Activated T-cell treated with anti-CD3 and anti-CD28 coated beads, Interleukin-2, amount 50 U/mL, for 72 hours (primary cell): ENCODE data around the gene MC2R. TPM values are rescaled to one million over a fixed set of nuclear protein-coding genes. Genes with fewer than 3 reads are reported as not detected.

ENCODE experiments used
- ATAC-seq, 2 donors: fragments of 150-1000 bp; cut with Tn5 transposase; replicated peaks in 1 of 2; 2 replicates each; pipeline ENCODE4 v1.10.0; 2021; ENCODE audit warnings: moderate library complexity in 2 of 2, mild to moderate bottlenecking in 1 of 2
- DNase-seq, 2 donors: peaks; one replicate each; pipeline ENCODE4 v3.0.0; 2021 to 2022; ENCODE audit warnings: mixed read lengths in 1 of 2
- H3K27ac Mint-ChIP-seq: one replicate; pipeline ENCODE4 v1.8.0; 2022; ENCODE audit warnings: mild to moderate bottlenecking, moderate library complexity, mixed read lengths
- H3K27me3 Mint-ChIP-seq: one replicate; pipeline ENCODE4 v1.8.0; 2022; ENCODE audit warnings: low read depth, mixed read lengths
- H3K36me3 Mint-ChIP-seq, 2 donors: one replicate each; pipeline ENCODE4 v1.8.0; 2022; ENCODE audit warnings: mixed read lengths in 2 of 2, mild to moderate bottlenecking in 1 of 2; ENCODE audit not compliant: insufficient read depth in 2 of 2
- H3K4me1 Mint-ChIP-seq: one replicate; pipeline ENCODE4 v1.8.0; 2022; ENCODE audit warnings: low read depth, mixed read lengths
- H3K4me3 Mint-ChIP-seq, 2 donors: one replicate each; pipeline ENCODE4 v1.8.0; 2022; ENCODE audit warnings: mild to moderate bottlenecking in 2 of 2, mixed read lengths in 2 of 2, moderate library complexity in 2 of 2
- H3K9me3 Mint-ChIP-seq, 2 donors: one replicate each; pipeline ENCODE4 v1.8.0; 2022; ENCODE audit warnings: mixed read lengths in 2 of 2
- total RNA-seq, 2 donors: library from RNA; stranded (reverse); gene quantifications; one replicate each; pipeline ENCODE4 v1.2.3, GENCODE V29; 2022

Gene MC2R
- total RNA-seq, 2 donors from 2014 or later, result not detected

GRCh38 chr18:13914170-13914569 is 1.2 kb downstream of the MC2R start:
- Mint-ChIP-seq H3K27ac (no peak overlapping the region), H3K4me1 (no peaks in the 10 kb centered on the region), H3K4me3 (no peak overlapping the region), H3K9me3 (no peaks in the 10 kb centered on the region), H3K27me3 (no peaks in the 10 kb centered on the region), H3K36me3 (no peaks in the 10 kb centered on the region)
- DNase-seq (no peak), ATAC-seq (no peak)

- Mint-ChIP-seq H3K27ac (no peak overlapping the region), H3K9me3 (no peaks in the 10 kb centered on the region), H3K36me3 (no peaks in the 10 kb centered on the region), H3K27me3 (no peaks in the 10 kb centered on the region), H3K4me3 (no peak overlapping the region), H3K4me1 (no peaks in the 10 kb centered on the region)
- DNase-seq, result no peak
- no peak for ATAC-seq
These were observed 2.1 kb downstream of the MC2R start for GRCh38 chr18:13913205-13913604.

GRCh38 chr18:13912601-13913000 is 2.7 kb downstream of the MC2R start:
- Mint-ChIP-seq H3K4me1 (no peaks in the 10 kb centered on the region), H3K36me3 (no peaks in the 10 kb centered on the region), H3K4me3 (no peak overlapping the region), H3K9me3 (no peaks in the 10 kb centered on the region), H3K27ac (no peak overlapping the region), H3K27me3 (no peaks in the 10 kb centered on the region)
- DNase-seq (no peak), ATAC-seq (no peak)

GRCh38 chr18:13910986-13911385 is 4.3 kb downstream of the MC2R start:
- H3K27ac Mint-ChIP-seq, result no peak overlapping the region
- H3K4me1 Mint-ChIP-seq, result no peaks in the 10 kb centered on the region
- H3K36me3 Mint-ChIP-seq, result no peaks in the 10 kb centered on the region
- ATAC-seq, result no peak
- no peaks in the 10 kb centered on the region for H3K27me3 Mint-ChIP-seq
- H3K4me3 Mint-ChIP-seq, result no peak overlapping the region
- H3K9me3 Mint-ChIP-seq, result no peaks in the 10 kb centered on the region
- no peak for DNase-seq

- no peak for DNase-seq
- H3K4me3 Mint-ChIP-seq, result no peak overlapping the region
- ATAC-seq, result no peak
- H3K27ac Mint-ChIP-seq, result no peak overlapping the region
- no peaks in the 10 kb centered on the region for H3K4me1 Mint-ChIP-seq
- H3K36me3 Mint-ChIP-seq, result no peaks in the 10 kb centered on the region
- no peaks in the 10 kb centered on the region for H3K9me3 Mint-ChIP-seq
- no peaks in the 10 kb centered on the region for H3K27me3 Mint-ChIP-seq
These were observed 4.8 kb downstream of the MC2R start for GRCh38 chr18:13910501-13910900.

GRCh38 chr18:13909141-13909940 is 6.0 kb downstream of the MC2R start:
- ATAC-seq (no peak), DNase-seq (no peak)
- Mint-ChIP-seq H3K9me3 (no peaks in the 10 kb centered on the region), H3K27ac (no peak overlapping the region), H3K4me3 (no peak overlapping the region), H3K36me3 (no peaks in the 10 kb centered on the region), H3K27me3 (no peaks in the 10 kb centered on the region), H3K4me1 (no peaks in the 10 kb centered on the region)

- Mint-ChIP-seq H3K27me3 (peaks cover 19% of the 10 kb centered on the region), H3K9me3 (peaks cover 6 to 13% of the 10 kb centered on the region in 2 donors), H3K4me1 (no peaks in the 10 kb centered on the region), H3K4me3 (no peak overlapping the region), H3K27ac (no peak overlapping the region), H3K36me3 (peaks cover 0 to 3% of the 10 kb centered on the region in 2 donors)
- ATAC-seq (no peak), DNase-seq (no peak)
These were observed 14.7 kb downstream of the MC2R start for GRCh38 chr18:13900633-13901032.

GRCh38 chr18:13895505-13896033 is 19.8 kb downstream of the MC2R start:
- peaks cover 48% of the 10 kb centered on the region for H3K27me3 Mint-ChIP-seq
- no peak overlapping the region for H3K27ac Mint-ChIP-seq
- H3K9me3 Mint-ChIP-seq, result peaks cover 6 to 9% of the 10 kb centered on the region in 2 donors
- DNase-seq, result no peak
- ATAC-seq, result no peak
- peaks cover 0 to 3% of the 10 kb centered on the region in 2 donors for H3K36me3 Mint-ChIP-seq
- H3K4me1 Mint-ChIP-seq, result no peaks in the 10 kb centered on the region
- no peak overlapping the region for H3K4me3 Mint-ChIP-seq

GRCh38 chr18:13894531-13894930 is 20.8 kb downstream of the MC2R start:
- no peaks in the 10 kb centered on the region for H3K4me1 Mint-ChIP-seq
- H3K9me3 Mint-ChIP-seq, result peaks cover 2 to 5% of the 10 kb centered on the region in 2 donors
- H3K27ac Mint-ChIP-seq, result peak overlapping the region; percentile 18
- no peak overlapping the region for H3K4me3 Mint-ChIP-seq
- H3K27me3 Mint-ChIP-seq, result peaks cover 42% of the 10 kb centered on the region
- DNase-seq (no peak), ATAC-seq (no peak)
- H3K36me3 Mint-ChIP-seq, result no peaks in the 10 kb centered on the region

- Mint-ChIP-seq H3K27me3 (peaks cover 42% of the 10 kb centered on the region), H3K4me1 (no peaks in the 10 kb centered on the region), H3K36me3 (no peaks in the 10 kb centered on the region), H3K4me3 (no peak overlapping the region), H3K9me3 (no peaks in the 10 kb centered on the region), H3K27ac (no peak overlapping the region)
- ATAC-seq, result no peak
- DNase-seq, result no peak
These were observed 21.9 kb downstream of the MC2R start for GRCh38 chr18:13893418-13893760.

GRCh38 chr18:13892098-13892497 is 23.2 kb downstream of the MC2R start:
- no peak overlapping the region for H3K4me3 Mint-ChIP-seq
- H3K27ac Mint-ChIP-seq, result no peak overlapping the region
- H3K9me3 Mint-ChIP-seq, result no peaks in the 10 kb centered on the region
- H3K4me1 Mint-ChIP-seq, result no peaks in the 10 kb centered on the region
- ATAC-seq (no peak), DNase-seq (no peak)
- peaks cover 42% of the 10 kb centered on the region for H3K27me3 Mint-ChIP-seq
- H3K36me3 Mint-ChIP-seq, result no peaks in the 10 kb centered on the region

GRCh38 chr18:13890761-13891361 is 24.5 kb downstream of the MC2R start:
- no peak overlapping the region for H3K27ac Mint-ChIP-seq
- peaks cover 42% of the 10 kb centered on the region for H3K27me3 Mint-ChIP-seq
- no peaks in the 10 kb centered on the region for H3K4me1 Mint-ChIP-seq
- no peak for ATAC-seq
- H3K4me3 Mint-ChIP-seq, result no peak overlapping the region
- H3K9me3 Mint-ChIP-seq, result no peaks in the 10 kb centered on the region
- no peaks in the 10 kb centered on the region for H3K36me3 Mint-ChIP-seq
- DNase-seq, result no peak

GRCh38 chr18:13889671-13890070 is 25.7 kb downstream of the MC2R start:
- Mint-ChIP-seq H3K36me3 (no peaks in the 10 kb centered on the region), H3K4me1 (no peaks in the 10 kb centered on the region), H3K27ac (no peak overlapping the region), H3K27me3 (peaks cover 41% of the 10 kb centered on the region), H3K9me3 (no peaks in the 10 kb centered on the region), H3K4me3 (no peak overlapping the region)
- ATAC-seq, result no peak
- DNase-seq, result no peak
